HG03575 (cell line): Measurements from ENCODE around the gene GALR2.
"Not testable (repeated sequence)": the region's sequence is repeated elsewhere in the genome, so short reads cannot be mapped to it uniquely, and the experiment has no call there.

ENCODE experiments used
- ATAC-seq: cut with Tn5 transposase; IDR thresholded peaks from one replicate; pipeline ENCODE4 v1.9.1; 2021; ENCODE audit not compliant: unreplicated experiment, insufficient number of reproducible peaks, low FRiP score; ENCODE audit errors: extremely low read depth

Gene GALR2

DNA sequence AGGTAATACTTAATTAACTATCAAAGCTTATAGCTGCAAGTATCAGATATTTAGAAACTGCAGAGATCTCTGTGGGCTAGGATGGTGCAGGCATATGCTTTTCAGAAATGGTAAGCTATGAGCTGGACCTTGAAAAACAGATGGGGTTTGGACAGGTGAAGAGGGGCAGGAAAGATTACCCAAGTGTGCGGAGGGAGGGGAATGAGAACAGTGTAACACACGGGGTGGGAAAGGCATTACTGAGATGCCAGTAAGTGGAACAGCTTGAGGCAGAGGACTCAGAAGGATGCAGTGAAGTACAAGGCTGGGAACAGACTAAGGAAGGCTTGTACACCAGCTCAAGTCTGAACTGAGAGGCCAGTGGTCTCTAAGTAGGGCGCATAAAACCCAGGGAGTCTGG lies 25.3 kb upstream of the GALR2 start:
- ATAC-seq = no peak

DNA sequence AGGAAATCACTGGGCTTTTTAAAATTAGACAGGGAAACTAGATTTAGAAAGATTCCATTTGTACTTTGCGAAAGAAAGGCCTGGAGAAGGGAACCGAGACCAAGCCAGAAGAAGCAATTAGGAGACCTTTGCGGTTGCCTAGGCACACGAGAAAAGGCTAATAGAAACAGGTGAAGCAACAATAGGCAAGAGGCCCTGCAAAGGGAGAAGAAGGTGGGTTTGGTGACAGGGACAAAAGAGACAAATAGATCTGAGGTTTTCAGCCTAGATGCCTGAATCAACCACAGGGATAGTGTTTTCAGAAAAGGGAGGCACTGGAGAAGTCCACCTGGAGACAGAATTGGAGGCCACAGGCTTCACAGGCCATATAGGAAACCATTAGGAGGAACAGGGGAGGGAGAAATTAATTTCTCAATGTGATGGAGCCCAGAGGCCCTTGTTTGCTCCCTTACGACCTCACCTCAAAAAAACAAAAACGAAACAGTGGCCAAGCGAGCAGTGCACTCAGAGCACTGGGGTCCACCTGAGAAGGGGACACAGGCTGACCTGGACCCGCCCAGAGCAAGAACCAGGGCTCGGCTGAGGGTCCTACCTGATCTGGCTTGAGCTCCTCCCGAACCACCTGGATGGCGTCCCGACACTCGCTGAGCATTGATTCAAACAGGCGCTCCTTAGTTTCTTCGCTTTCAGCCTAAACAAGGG lies 24.6 kb upstream of the GALR2 start:
- no peak for ATAC-seq

- ATAC-seq = no peak
These were observed 23.8 kb upstream of the GALR2 start for GRCh38 chr17:76050538-76051467.

DNA sequence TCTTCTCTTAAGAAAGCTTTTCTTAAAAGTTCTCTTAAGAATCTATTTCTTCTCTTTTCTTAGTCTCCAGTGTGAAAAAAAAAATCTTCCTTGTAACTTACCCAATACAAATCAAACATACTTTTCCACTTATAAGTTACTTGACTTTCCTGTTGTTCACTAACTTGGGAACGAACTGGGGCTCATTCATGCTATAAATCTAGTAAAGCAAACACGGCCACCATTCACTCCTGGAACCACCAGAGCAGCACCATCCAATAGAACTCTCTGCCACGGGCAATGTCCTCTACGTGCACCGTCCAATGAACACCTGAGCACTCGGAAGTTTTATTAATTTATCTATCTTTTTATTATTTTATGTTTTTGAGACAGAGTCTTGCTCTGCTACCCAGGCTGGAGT lies 23.0 kb upstream of the GALR2 start:
- no peak for ATAC-seq

DNA sequence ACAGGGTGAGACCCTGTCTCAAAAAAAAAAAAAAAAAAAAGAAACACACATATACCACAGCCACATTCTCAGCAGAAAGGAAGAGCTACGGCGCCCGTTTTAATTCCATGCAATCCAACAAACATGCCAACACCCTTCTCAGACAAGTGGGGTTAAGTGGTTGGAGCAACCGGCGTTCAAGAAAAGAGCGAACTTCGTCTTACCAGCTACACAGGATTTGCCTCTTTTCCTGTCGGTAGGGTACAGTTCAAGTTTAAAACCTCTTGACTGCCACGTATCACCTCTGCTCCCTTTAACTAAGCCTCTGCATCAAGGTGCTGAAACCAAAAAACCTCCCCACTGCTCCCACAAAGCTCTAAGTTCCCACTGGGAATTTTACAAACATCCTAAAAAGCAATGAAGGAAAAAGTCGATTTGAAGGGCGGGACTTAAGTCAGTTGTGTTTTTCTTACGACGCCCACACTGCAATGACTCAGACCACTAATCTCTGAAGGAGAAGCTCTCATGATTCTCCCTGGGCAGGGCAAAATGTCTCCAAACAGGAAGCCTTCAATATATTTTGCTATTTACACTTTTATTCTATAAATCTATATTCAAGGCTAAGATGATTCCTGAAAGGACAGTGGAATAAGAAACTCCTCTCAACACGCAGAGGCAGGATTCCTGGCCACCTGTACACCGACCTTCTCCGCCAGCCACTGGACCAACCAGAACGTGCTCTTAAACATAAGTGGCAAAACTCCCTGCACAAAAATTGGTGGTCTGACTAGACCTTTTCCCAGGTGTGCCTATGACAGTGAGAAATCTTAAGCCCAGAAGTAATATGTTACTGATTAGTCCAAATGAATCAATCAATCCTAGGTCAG lies 21.1 kb upstream of the GALR2 start:
- no peak for ATAC-seq

DNA sequence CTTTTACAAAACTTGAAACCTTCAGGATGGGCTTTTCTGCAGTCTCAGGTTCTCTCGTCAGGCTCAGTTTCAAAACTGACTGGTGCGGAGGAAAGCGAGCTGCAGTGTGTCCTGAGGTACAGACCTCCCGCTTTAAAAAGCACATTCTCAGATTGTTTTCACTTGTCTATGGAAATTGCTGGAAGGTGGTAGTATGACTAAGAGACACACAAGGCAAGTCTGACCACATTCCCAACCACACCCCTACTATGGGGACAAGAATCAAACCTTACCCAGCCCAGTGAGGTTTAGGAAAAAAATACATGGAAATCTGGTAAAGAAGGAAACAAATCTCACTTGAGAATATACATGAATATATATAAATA lies 20.5 kb upstream of the GALR2 start:
- no peak for ATAC-seq

DNA sequence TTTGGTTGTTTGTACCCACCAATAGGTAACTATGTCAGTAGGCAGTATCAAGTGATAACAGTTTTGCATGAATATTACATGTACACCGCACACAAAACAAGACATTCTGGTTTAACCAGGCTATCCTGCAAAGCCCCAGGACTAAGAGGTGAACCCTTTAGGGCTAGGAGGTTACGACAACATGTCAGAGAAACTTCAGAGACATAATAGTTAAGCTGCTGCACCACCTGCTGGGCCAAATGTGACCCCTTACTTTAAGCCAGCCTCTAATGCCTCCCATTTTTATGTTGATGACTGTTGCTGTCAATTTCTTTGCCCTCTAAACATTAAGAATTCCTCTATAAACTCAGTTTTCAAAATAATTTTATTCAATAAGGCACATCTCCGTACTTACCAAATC lies 17.7 kb upstream of the GALR2 start:
- no peak for ATAC-seq

- not testable (repeated sequence) for ATAC-seq
These were observed 16.3 kb upstream of the GALR2 start for GRCh38 chr17:76058264-76058663.

DNA sequence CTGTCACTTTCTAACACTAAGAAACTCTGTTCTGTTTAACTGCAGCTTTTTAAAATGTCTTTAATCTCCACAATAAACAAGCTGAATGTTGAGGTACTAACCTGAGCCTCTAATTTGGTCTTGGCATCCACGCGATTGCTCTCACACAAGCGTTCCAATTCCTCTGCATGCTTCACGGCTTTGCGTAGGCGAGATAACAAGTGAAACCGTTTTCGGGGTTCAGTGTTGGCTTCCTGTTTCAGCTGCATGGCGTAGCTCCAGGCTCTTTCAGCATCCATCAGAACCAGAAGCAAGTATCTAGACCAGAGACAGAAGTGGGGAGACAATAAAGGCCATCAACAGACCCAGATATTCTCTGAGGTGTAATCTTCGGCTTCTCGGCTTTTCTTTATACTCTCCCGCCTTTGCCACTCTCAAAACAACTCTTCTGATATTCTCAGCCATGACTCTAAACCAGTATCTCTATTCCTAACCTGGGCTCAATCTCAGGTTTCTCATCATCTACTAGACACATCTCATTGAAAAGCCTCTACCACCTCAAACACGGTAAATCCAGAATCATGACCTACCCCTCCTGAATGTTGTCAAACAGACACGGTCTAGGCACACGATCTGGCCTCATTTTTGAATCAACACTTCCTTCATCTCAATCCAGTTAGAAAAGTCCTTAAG lies 10.6 kb upstream of the GALR2 start:
- no peak for ATAC-seq

GRCh38 chr17:76065775-76066174 lies 8.8 kb upstream of the GALR2 start:
- ATAC-seq = no peak

DNA sequence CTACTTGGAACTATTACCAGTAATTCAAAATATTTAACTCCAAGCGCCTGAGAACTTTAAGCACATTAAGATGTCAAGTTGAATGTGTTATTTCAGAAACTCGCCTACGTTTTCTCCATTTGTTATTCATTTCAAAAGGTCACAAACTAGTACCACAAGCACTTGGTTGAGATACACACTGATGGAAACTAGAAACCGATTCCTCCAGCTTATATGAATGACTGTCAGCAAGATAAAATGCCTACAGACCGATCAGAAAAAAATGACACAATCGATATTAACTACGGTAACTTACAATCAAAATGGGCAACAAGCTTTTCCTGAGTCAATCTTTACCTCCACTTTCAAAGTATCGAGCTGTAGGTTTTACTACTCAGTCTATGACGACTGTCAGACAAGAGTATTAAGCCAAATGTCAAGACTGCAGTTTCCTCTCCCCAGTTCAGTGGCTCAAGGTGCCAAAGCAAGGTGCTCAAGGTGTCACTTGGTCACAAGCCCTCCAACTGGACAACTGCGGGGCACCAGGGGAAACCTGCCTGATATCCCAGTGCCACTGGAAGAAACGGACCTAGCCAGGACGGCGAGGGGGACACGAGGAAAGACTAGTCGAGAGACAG lies 2.9 kb upstream of the GALR2 start:
- ATAC-seq = no peak

DNA sequence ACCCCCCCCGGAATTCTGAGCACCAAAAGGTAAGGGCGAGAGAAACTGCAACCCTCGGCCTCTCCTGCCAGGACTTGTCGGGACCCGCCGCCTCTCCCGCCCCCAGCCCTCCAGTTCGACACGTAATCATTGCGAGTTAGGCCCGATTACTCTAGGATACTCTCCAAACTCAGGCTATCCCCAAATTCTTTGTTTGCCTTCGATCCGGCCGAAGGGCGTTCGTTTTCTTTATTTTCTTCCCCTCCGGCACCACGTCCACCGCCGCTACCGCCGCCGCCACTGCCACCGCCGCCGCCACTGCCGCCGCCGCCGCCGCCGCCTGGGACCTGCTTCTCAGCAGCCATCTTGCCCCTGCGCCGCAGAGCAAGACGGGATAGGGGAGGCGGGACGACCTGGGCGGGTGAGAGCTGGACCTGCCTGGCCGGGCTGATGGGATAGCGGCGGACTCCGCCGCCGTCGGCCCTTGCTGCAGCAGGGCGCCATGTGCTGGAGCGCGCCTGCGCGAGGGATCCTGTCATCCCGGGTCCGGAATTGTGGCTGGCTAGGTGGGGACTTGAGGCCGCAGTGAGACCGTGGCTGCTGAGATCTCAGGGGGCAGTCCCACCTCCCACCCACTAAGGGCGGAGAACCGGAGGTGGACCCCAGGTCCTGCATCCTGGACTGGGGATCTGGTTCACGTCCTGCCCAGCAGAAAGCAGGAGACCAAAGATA lies 2.3 kb upstream of the GALR2 start, which contains the start of gene SRP68:
TSS of gene SRP68 (minus strand) at position 370 of the 711 bp plus-strand sequence. CDS start at position 344, 26 bp downstream.
- ATAC-seq = no peak

DNA sequence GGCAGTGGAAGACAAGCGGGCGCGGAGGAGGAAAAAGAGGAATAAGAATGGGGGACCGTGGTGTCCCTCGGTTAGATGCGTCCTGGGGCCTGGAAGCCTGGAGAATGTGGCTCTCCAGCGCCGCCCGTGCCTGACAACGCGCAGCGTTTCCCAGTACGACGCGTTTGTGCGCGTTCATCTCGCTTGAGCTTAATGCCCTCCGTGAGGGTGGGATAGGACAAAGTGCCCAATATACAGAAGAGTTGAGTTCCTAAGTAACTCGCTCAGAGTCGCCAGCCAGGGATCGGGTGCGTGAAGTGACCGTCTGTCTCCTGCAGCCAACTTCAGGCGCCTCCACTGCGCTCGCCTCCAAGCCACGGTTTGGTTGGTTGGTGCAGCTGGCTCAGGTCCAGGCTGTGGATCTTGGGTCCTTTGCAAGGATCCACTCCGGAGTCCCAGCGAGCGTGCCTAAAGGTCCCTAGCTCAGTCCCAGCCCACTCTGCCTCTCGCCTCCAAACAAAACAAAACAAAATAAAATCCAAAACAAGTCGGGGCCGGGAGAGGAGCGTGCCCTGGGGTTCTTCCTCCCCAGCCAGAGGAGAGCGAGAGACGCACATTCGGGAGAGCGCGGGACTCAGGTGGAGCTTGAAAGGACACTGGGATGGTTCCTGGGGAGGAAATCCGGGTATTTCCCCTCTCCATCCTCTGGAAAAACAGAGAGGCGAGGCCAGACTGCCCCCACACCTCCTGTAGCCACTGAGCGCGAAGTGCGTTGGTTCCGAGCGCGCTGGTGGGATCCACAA lies 974 bp downstream of the GALR2 start:
- no peak for ATAC-seq

GRCh38 chr17:76076146-76076764 lies 1.7 kb downstream of the GALR2 start:
- ATAC-seq = no peak

DNA sequence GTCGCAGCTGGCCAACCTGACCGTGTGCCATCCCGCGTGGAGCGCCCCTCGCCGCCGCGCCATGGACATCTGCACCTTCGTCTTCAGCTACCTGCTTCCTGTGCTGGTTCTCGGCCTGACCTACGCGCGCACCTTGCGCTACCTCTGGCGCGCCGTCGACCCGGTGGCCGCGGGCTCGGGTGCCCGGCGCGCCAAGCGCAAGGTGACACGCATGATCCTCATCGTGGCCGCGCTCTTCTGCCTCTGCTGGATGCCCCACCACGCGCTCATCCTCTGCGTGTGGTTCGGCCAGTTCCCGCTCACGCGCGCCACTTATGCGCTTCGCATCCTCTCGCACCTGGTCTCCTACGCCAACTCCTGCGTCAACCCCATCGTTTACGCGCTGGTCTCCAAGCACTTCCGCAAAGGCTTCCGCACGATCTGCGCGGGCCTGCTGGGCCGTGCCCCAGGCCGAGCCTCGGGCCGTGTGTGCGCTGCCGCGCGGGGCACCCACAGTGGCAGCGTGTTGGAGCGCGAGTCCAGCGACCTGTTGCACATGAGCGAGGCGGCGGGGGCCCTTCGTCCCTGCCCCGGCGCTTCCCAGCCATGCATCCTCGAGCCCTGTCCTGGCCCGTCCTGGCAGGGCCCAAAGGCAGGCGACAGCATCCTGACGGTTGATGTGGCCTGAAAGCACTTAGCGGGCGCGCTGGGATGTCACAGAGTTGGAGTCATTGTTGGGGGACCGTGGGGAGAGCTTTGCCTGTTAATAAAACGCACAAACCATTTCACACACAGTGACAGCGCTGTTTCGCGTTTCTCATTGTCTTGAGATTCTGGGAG lies 2.4 kb downstream of the GALR2 start:
- ATAC-seq = no peak

DNA sequence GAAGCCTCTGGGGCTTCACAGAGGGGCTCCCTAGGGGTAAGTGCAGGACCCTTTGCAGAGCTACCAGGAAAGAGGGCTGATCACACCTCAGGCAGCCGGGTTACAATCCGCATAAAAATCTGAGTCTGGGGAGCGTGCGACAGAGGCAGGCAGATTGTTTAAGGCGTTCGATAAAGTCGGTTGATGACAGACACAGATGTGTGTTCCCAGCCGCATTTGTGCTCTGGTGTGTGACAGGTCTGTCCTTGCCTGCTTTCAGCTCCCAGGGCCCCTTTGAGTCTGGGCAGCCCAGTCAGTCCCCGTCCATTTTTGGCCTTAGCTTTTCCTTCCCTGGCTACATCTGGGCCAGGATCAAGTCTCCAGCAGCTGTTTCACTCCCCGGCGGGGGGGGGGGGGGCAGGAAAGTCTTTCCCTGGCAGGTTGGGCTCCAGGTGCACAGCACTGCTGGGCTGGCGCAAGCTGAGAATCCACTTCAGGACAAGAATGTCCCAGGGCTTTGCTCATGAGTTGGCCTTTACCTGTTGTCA lies 3.1 kb downstream of the GALR2 start:
- no peak for ATAC-seq
